Neural cell (in vitro differentiated cells): ENCODE data around the gene SOCS6. TPM values are rescaled to one million over a fixed set of nuclear protein-coding genes. Genes with fewer than 3 reads are reported as not detected.

Experiments used
- H2AFZ ChIP-seq: fragments of 200-600, 300-800 bp; sonication (generic), shearing (Covaris generic); 2 replicates; pipeline ENCODE4 v1.6.0; 2014; ENCODE audit warnings: low read depth, mild to moderate bottlenecking, antibody characterized with exemption, low read length, moderate library complexity
- H3F3A ChIP-seq: fragments of 200-600 bp; shearing (Covaris generic); 2 replicates; pipeline ENCODE4 v1.6.1; 2016; ENCODE audit warnings: mild to moderate bottlenecking, moderate library complexity, mixed read lengths, antibody characterized with exemption, low read length; ENCODE audit not compliant: insufficient read depth, poor library complexity, severe bottlenecking
- H3K27ac ChIP-seq: fragments of 200-600, 300-800 bp; sonication (generic), shearing (Covaris generic); 2 replicates; pipeline ENCODE4 v1.5.1; 2014; ENCODE audit warnings: mild to moderate bottlenecking, low read length, moderate library complexity
- H3K27me3 ChIP-seq: fragments of 300-800, 200-600 bp; sonication (generic), shearing (Covaris generic); 2 replicates; pipeline ENCODE4 v1.6.0; 2014; ENCODE audit warnings: mild to moderate bottlenecking, low read depth, low read length, moderate library complexity; ENCODE audit not compliant: insufficient read depth
- H3K36me3 ChIP-seq: fragments of 300-800, 200-600 bp; sonication (generic), shearing (Covaris generic); 2 replicates; pipeline ENCODE4 v1.5.1; 2014; ENCODE audit warnings: mild to moderate bottlenecking, antibody characterized with exemption, low read length, moderate library complexity; ENCODE audit not compliant: insufficient read depth
- H3K4me2 ChIP-seq: fragments of 300-800, 200-600 bp; sonication (generic), shearing (Covaris generic); 2 replicates; pipeline ENCODE4 v1.6.0; 2014; ENCODE audit warnings: mild to moderate bottlenecking, low read length
- H3K4me3 ChIP-seq: fragments of 300-800, 200-600 bp; sonication (generic), shearing (Covaris generic); 2 replicates; pipeline ENCODE4 v1.5.1; 2014; ENCODE audit warnings: mild to moderate bottlenecking, low read length, moderate library complexity
- H3K79me2 ChIP-seq: fragments of 200-600 bp; shearing (Covaris generic); replicated peaks from 2 replicates; pipeline ENCODE4 v1.6.0; 2014; ENCODE audit warnings: mild to moderate bottlenecking, low read length, moderate library complexity; ENCODE audit not compliant: insufficient read depth
- H3K9ac ChIP-seq: fragments of 300-800, 200-600 bp; sonication (generic), shearing (Covaris generic); 2 replicates; pipeline ENCODE4 v1.6.1; 2016; ENCODE audit warnings: mild to moderate bottlenecking, low read length, mixed read lengths
- H3K9me2 ChIP-seq: fragments of 200-600 bp; shearing (Covaris generic); 2 replicates; pipeline ENCODE4 v1.6.1; 2016; ENCODE audit warnings: mild to moderate bottlenecking, low read length, mixed read lengths; ENCODE audit not compliant: insufficient read depth
- H3K9me3 ChIP-seq: fragments of 200-600, 300-800 bp; sonication (generic), shearing (Covaris generic); 2 replicates; pipeline ENCODE4 v1.6.1; 2016; ENCODE audit warnings: mild to moderate bottlenecking, mixed run types, low read length, moderate library complexity, mixed read lengths
- H4K20me1 ChIP-seq: fragments of 200-600 bp; shearing (Covaris generic); 2 replicates; pipeline ENCODE4 v1.6.1; 2016; ENCODE audit warnings: mild to moderate bottlenecking, mixed run types; ENCODE audit not compliant: insufficient read depth
- EP300 ChIP-seq: fragments of 450-650 bp; conservative IDR thresholded peaks from 2 replicates; pipeline ENCODE4 v1.6.1; 2014; ENCODE audit warnings: antibody characterized with exemption, mild to moderate bottlenecking, moderate library complexity; ENCODE audit not compliant: poor library complexity, severe bottlenecking
- EZH2 ChIP-seq: fragments of 200-600, 300-800 bp; shearing (Covaris generic), sonication (generic); IDR thresholded peaks from 2 replicates; pipeline ENCODE4 v1.6.1; 2014; ENCODE audit warnings: antibody characterized with exemption, low read length, borderline replicate concordance, mild to moderate bottlenecking; ENCODE audit not compliant: insufficient read depth, poor library complexity, severe bottlenecking
- MXI1 ChIP-seq: fragments of 450-650 bp; conservative IDR thresholded peaks from 2 replicates; pipeline ENCODE4 v1.6.1; 2014; ENCODE audit warnings: antibody characterized with exemption, mild to moderate bottlenecking; ENCODE audit not compliant: poor library complexity, severe bottlenecking
- POLR2AphosphoS5 ChIP-seq: IDR thresholded peaks from 2 replicates; pipeline ENCODE4 v1.6.1; 2012
- RAD21 ChIP-seq: fragments of 450-650 bp; conservative IDR thresholded peaks from 2 replicates; pipeline ENCODE4 v1.6.1; 2014; ENCODE audit warnings: antibody characterized with exemption, mild to moderate bottlenecking, moderate library complexity
- REST ChIP-seq: IDR thresholded peaks from 2 replicates; pipeline ENCODE4 v1.6.1; 2012; ENCODE audit warnings: borderline replicate concordance
- SMC3 ChIP-seq: fragments of 450-650 bp; conservative IDR thresholded peaks from 2 replicates; pipeline ENCODE4 v1.6.1; 2014; ENCODE audit warnings: antibody characterized with exemption, mild to moderate bottlenecking, moderate library complexity; ENCODE audit not compliant: poor library complexity
- TAF1 ChIP-seq: IDR thresholded peaks from 2 replicates; pipeline ENCODE4 v1.6.1; 2012; ENCODE audit warnings: low read depth
- polyA plus RNA-seq: library from polyadenylated mRNA; depleted of rRNA; stranded (reverse); fragments of >200 nt; gene quantifications from 2 replicates; pipeline ENCODE4 v1.2.3, GENCODE V29; 2014
- TF ChIP-seq, protein P1 (sequence below): fragments of 450-650 bp; IDR thresholded peaks from 2 replicates; pipeline ENCODE4 v1.5.1; 2014; ENCODE audit warnings: antibody characterized with exemption, mild to moderate bottlenecking, moderate library complexity; ENCODE audit not compliant: poor library complexity, severe bottlenecking

SOCS6 gene
- polyA plus RNA-seq, 1 donor from 2014 or later: 21.9 TPM

DNA sequence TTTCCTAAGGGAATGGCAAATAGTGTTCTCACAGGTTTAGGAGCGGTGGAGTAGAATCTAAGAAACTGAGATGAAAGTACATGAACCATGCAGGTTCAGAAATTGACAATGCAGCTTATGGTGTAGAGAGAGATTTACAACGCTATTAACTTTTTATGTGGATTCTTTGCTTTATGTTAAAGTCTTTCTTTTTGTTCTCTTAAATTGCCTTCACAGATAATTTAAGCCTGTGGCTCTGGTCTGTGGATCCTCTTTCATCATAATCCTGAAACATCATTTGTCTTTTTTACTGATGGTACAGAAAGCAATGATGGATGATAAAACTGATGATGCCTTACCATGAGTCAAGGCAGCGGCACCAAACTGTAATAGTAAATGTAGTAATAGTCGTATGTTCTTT, 30.3 kb downstream of the SOCS6 start:
- Histone ChIP-seq H3K9me2 (no peaks in the 10 kb centered on the region), H3K9me3 (no peaks in the 10 kb centered on the region), H2AFZ (no peak overlapping the region), H3K4me2 (no peak overlapping the region), H3F3A (no peaks in the 10 kb centered on the region), H3K9ac (no peak overlapping the region), H3K79me2 (peaks cover 37% of the 10 kb centered on the region), H3K27ac (no peak overlapping the region), H3K4me3 (no peak overlapping the region), H3K36me3 (no peaks in the 10 kb centered on the region), H4K20me1 (no peaks in the 10 kb centered on the region), H3K27me3 (no peaks in the 10 kb centered on the region)
- TF ChIP-seq EZH2 (no peak), TAF1 (no peak), SMC3 (no peak), EP300 (no peak), MXI1 (no peak), RAD21 (no peak), REST (no peak), POLR2AphosphoS5 (no peak)
- TF ChIP-seq, protein P1, sequence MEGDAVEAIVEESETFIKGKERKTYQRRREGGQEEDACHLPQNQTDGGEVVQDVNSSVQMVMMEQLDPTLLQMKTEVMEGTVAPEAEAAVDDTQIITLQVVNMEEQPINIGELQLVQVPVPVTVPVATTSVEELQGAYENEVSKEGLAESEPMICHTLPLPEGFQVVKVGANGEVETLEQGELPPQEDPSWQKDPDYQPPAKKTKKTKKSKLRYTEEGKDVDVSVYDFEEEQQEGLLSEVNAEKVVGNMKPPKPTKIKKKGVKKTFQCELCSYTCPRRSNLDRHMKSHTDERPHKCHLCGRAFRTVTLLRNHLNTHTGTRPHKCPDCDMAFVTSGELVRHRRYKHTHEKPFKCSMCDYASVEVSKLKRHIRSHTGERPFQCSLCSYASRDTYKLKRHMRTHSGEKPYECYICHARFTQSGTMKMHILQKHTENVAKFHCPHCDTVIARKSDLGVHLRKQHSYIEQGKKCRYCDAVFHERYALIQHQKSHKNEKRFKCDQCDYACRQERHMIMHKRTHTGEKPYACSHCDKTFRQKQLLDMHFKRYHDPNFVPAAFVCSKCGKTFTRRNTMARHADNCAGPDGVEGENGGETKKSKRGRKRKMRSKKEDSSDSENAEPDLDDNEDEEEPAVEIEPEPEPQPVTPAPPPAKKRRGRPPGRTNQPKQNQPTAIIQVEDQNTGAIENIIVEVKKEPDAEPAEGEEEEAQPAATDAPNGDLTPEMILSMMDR: no peak

- Histone ChIP-seq H3F3A (no peaks in the 10 kb centered on the region), H3K4me3 (no peak overlapping the region), H3K9me2 (no peaks in the 10 kb centered on the region), H4K20me1 (no peaks in the 10 kb centered on the region), H3K27me3 (no peaks in the 10 kb centered on the region), H3K79me2 (peaks cover 32% of the 10 kb centered on the region), H3K4me2 (no peak overlapping the region), H3K9me3 (peaks cover 4% of the 10 kb centered on the region), H3K27ac (no peak overlapping the region), H2AFZ (no peak overlapping the region), H3K36me3 (peaks cover 9% of the 10 kb centered on the region), H3K9ac (no peak overlapping the region)
- TF ChIP-seq SMC3 (no peak), REST (no peak), EZH2 (no peak), POLR2AphosphoS5 (no peak), RAD21 (no peak), EP300 (no peak), MXI1 (no peak), TAF1 (no peak)
- TF ChIP-seq, protein P1: no peak
Measured at GRCh38 chr18:70321616-70322015, 32.8 kb downstream of the SOCS6 start.
